GM19455 (cell line): ENCODE measurements around the gene C6orf118.

Experiments used
- ATAC-seq: cut with Tn5 transposase; IDR thresholded peaks from one replicate; pipeline ENCODE4 v1.9.1; 2021; ENCODE audit not compliant: unreplicated experiment

C6orf118 gene

DNA sequence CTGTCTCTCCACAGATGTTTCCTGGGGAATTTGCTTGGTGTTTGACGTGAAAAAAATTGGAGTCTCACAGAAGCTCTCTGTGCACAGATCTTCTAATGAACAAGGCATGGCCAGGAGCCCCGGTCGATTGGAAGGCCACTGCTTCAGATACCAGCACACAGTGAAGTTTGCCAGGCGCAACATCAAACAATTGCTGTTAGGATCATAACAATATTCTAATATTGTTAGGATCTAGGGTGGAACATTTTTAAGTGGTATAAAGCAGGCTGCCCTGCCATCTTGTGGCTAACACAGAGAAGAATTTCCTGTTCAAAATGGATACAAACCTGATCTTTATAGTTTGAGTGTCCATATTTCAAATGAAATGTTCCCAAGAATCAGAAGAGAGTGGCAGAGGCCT lies 64.1 kb downstream of the C6orf118 start:
- no peak for ATAC-seq

DNA sequence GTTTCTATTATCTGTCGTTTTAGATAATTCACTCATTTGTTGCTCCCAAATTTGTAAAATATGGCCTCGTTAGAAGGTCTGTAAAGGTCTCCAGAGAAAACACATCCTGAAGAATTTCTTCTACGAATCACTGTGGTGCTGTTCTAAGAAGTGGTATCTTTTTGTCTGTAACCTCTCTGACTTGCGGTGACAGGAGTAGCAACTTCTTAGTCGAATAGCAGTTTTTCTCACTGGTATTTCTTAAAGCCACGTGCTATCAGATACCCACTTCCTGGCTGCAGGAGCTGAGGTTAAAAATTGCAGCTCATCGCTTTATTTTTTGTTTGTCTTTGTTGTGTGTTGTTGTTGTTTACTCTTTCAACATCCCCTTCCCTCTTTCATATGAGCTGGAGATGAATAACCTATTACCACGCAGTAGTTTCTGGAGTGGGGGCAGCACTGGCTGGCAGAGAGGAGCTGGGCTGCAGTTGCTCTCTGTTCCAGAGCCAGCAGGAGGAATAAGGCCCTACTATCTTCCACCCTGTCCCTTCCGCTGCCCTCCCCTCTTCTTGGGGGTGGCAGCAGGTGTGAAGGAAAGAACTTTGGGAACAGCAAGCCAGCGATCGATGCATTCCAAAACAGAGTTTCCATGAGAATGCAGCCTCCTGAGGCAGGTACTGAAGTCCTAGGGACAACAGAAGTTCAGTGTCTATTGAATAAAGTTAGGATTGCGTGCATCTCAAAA lies 64.7 kb downstream of the C6orf118 start:
- ATAC-seq = no peak

GRCh38 chr6:165243801-165244200 lies 65.6 kb downstream of the C6orf118 start:
- no peak for ATAC-seq

DNA sequence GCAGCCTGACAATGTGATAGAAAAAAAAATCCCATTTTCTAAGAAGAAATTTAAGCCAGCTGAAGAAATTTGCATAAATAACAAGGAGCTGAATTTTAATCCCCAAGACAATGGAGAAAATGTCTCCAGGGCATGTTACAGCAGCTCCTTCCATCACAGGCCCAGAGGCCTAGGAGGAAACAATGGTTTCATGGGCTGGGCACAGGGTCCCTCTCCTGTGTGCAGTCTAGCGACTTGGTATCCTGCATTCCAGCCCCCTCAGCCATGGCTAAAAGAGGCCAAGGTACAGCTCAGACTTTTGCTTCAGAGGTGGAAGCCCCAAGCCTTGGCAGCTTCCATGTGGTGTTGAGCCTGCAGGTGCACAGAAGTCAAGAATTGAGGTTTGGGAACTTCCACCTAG lies 73.1 kb downstream of the C6orf118 start:
- no peak for ATAC-seq

GRCh38 chr6:165232731-165233488 lies 76.5 kb downstream of the C6orf118 start:
- ATAC-seq = no peak

DNA sequence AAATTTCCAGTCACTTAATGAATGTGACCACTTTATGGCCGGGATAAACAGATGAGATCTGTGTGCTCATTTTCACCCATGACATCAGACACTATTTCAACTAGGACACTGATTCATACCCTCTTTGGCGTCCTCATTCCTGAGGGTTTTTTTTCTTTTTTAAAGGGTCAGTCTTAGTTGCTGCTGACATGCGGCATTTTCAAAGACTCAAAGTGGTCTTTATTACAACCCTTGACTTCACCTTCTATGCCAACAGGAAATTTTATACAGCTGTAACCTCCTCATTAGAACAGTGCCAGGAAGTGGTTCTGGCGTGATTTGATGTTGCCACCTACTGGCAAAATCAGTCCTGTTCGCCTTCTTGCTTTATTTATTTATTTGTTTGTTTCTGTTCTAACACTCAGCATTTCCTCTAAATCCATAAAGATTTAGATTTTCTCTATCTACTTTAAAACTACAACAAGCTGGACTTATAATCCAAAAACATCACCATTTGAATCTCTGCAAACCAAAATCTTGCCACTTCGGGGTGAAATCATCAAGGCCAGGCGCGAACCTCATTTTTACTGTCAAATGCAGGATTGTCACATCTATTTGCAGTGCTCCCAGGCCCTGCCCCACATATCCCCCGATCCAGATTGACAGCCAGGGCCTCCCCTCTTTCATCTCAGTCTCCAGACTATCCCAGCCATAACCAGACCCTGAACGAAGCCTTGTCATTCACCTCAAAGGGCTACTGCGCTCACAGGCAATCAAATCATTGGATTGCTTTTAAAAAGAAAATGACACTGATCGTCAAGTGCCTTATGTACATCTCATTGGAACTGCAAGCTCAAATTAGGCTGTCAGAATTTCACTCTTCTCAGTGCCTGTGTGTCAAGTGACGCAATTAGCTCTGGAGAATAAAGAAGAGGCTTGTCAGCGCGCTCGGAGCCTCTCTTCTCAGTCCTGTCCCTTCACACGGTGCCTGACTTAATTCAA lies 77.5 kb downstream of the C6orf118 start:
- ATAC-seq = no peak

- ATAC-seq = no peak
These were observed 78.2 kb downstream of the C6orf118 start for GRCh38 chr6:165231177-165231576.
